NB4 (cell line): ENCODE data around the gene PSMC3.

ENCODE experiments used
- DNase-seq: peaks from one replicate; pipeline ENCODE4 v3.0.0; 2010; ENCODE audit warnings: low read depth
- H3K4me3 ChIP-seq: one replicate; pipeline ENCODE4 v1.5.1; 2011; ENCODE audit warnings: mild to moderate bottlenecking, low read depth, low read length, moderate library complexity
- CTCF ChIP-seq: IDR thresholded peaks from one replicate; pipeline ENCODE4 v1.5.1; 2012; ENCODE audit warnings: low read depth, low read length
- MYC ChIP-seq: IDR thresholded peaks from 2 replicates; pipeline ENCODE4 v1.6.1; 2011; ENCODE audit warnings: low read depth, low read length
- POLR2A ChIP-seq: IDR thresholded peaks from 2 replicates; pipeline ENCODE4 v1.6.1; 2011; ENCODE audit warnings: mild to moderate bottlenecking; ENCODE audit not compliant: insufficient read length; ENCODE audit errors: extremely low read depth
- TF ChIP-seq, protein P1 (sequence below): IDR thresholded peaks from 2 replicates; pipeline ENCODE4 v1.6.1; 2011; ENCODE audit warnings: low read depth, low read length

PSMC3 gene

DNA sequence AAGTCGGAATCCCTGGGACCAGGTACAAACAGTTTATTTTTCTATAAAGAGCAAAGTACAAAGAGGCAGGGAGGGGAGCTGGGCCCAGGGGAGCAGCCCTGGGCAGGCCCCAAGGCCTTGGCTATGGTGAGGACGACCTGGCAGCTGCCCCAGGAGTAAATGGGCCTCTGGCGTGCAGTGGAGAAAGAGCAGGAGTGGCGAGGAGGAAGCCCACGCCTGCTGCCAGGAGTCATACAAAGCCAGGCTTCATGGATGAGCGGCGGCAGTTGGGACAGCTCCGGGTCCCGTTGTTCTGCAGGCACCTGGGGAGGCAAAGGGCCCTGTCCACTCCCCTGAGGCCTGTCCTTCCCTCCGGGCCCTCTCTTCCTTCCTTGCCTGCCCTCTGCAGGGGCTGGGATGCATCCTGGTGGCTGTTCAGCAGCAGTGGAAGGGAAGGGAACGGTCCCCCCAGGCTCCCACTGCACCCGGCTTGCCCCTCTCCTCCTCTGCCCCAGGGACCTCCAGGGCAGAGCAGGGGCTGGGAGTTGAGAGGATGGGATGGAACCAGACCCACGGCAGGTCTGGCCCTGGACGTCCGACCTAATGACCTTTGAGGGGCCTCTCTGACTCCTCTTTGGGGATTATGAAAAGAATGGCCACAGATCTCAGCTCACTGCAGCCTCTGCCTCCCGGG lies 11.6 kb upstream of the PSMC3 start:
- DNase-seq: no peak
- no peak for TF ChIP-seq CTCF
- H3K4me3 ChIP-seq: no peak overlapping the region

GRCh38 chr11:47437218-47437745 lies 11.0 kb upstream of the PSMC3 start:
- H3K4me3 ChIP-seq: no peak overlapping the region
- no peak for TF ChIP-seq MYC
- TF ChIP-seq POLR2A: no peak
- TF ChIP-seq, protein P1, sequence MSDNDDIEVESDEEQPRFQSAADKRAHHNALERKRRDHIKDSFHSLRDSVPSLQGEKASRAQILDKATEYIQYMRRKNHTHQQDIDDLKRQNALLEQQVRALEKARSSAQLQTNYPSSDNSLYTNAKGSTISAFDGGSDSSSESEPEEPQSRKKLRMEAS: no peak
- TF ChIP-seq CTCF: no peak
- no peak for DNase-seq

GRCh38 chr11:47436726-47437125 lies 10.5 kb upstream of the PSMC3 start:
- H3K4me3 ChIP-seq: no peak overlapping the region
- TF ChIP-seq CTCF (no peak), POLR2A (no peak), MYC (no peak)
- TF ChIP-seq, protein P1: no peak
- no peak for DNase-seq

DNA sequence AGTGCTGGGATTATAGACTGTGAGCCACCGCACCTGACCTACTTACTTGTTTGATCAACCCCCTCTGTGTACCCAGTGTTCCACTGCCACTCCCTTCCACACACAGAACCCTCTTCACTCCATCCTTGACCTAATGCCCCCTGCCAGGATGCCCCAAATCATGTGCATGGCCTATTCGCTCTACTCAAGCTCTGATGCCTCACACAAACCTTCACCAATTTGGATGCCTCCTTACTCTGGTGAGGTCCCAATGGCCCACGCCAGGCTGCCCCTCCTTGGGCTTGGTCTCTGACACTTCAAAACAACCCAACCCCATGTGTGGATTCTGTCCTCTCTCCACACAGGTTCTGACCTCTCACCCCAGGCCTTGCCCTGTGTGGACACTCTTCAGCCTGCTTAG lies 9.4 kb upstream of the PSMC3 start:
- TF ChIP-seq CTCF: no peak
- TF ChIP-seq, protein P1: no peak
- DNase-seq: no peak

DNA sequence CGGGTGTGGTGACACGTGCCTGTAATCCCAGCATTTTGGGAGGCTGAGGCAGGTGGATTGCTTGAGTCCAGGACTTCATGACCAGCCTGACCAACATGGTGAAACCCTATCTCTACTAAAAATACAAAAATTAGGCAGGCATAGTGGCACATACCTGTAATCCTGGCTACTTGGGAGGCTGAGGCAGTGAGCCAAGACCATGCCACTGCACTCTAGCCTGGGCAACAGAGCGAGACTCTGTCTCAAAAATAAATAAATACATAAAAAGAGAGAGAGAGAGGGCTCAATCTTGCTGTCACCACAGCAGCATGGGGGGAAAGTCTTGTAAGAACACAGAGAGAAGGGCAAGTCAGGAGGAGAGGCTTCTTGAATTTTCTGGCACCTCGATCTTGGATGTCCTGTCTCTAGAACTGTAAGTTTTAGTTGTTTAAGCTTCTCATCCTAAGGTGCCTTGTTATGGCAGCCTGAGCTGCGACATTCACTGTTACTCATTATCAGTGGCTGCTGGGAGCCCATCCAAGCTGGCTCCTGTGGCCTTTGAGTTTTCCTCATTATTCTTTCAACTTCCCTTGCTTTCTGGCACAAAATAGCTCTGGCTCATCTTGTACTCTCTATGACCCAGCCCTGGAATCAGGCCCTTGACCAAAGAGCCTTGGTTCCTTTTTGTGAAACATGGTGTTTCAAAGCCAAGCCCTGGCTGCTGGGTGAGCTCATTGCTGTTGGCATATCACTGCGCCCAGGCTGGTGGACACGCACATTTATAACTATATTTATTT lies 8.0 kb upstream of the PSMC3 start:
- DNase-seq: no peak
- H3K4me3 ChIP-seq: no peak overlapping the region
- TF ChIP-seq MYC (no peak), POLR2A (no peak), CTCF (no peak)
- TF ChIP-seq, protein P1: no peak

More for the DNA sequence above, 9.4 kb upstream of the PSMC3 start:
- H3K4me3 ChIP-seq: no peak overlapping the region
